Measurements from ENCODE around the gene OIP5.

DNA sequence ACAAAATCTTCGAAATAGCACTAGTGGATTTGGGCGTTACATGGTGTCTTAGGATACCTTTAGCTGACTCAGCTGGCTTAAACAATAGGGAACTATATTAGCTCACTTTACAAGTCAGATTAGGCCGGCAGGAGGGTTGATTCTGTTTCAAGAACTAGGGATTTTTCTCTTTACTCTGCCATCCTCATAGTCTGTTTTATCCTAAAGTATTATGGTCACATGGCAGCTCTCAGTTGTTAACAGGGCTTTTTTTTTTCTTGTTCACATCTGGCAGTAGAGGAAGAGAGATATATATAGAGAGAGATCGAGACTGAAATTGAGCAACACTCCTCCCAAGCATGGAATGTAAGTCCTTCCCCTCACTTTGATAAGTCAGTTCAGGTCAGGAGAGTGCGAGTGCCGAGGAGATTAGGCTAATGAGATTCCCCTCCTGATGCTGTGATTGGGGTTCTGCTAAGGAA, 68.5 kb downstream of the OIP5 start:
- TF ChIP-seq, protein P1, sequence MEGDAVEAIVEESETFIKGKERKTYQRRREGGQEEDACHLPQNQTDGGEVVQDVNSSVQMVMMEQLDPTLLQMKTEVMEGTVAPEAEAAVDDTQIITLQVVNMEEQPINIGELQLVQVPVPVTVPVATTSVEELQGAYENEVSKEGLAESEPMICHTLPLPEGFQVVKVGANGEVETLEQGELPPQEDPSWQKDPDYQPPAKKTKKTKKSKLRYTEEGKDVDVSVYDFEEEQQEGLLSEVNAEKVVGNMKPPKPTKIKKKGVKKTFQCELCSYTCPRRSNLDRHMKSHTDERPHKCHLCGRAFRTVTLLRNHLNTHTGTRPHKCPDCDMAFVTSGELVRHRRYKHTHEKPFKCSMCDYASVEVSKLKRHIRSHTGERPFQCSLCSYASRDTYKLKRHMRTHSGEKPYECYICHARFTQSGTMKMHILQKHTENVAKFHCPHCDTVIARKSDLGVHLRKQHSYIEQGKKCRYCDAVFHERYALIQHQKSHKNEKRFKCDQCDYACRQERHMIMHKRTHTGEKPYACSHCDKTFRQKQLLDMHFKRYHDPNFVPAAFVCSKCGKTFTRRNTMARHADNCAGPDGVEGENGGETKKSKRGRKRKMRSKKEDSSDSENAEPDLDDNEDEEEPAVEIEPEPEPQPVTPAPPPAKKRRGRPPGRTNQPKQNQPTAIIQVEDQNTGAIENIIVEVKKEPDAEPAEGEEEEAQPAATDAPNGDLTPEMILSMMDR (IDR thresholded peaks at IDR 0.05) = no peak
- TF ChIP-seq POLR2A (IDR thresholded peaks at IDR 0.05) = no peak

All from vagina (tissue), 2 donors.